HCT116 (cell line): ENCODE measurements around the gene TUBB6. TPM values are rescaled to one million over a fixed set of nuclear protein-coding genes. Genes with fewer than 3 reads are reported as not detected.

Experiments used
- ATAC-seq: fragments of 200-7000 bp; cut with Tn5 transposase; 2 replicates; pipeline ENCODE4 v1.9.1; 2020; ENCODE audit warnings: mild to moderate bottlenecking, moderate library complexity
- BruUV-seq: library from RNA; stranded (reverse); fragments of 400-500 nt; replicated peaks from 2 replicates; lab custom pipeline; 2021; lab: Mats Ljungman, UMichigan
- CTCF ChIA-PET: fragments of 300-600 bp; sonication (Branson Sonifier 250); formaldehyde crosslinking; loops from one replicate; lab custom pipeline; 2021; ENCODE audit warnings: antibody characterized with exemption; lab: Charles Lee
- POLR2A ChIA-PET: fragments of 300-600, 350-600 bp; sonication (Branson Sonifier 250); formaldehyde crosslinking; loops from one replicate; lab custom pipeline; 2021; ENCODE audit warnings: antibody characterized with exemption; lab: Charles Lee
- RAD21 ChIA-PET, 2 experiments: fragments of 300-600 bp; sonication (Branson Sonifier 250); formaldehyde crosslinking; loops; one replicate each; lab custom pipeline; 2023; ENCODE audit warnings: low total read pairs in 2 of 2; ENCODE audit not compliant: uncharacterized antibody in 2 of 2, unreplicated experiment in 2 of 2, low non-redundant PET in 1 of 2; lab: Charles Lee
- DNase-seq: peaks from one replicate; pipeline ENCODE4 v3.0.0-alpha.2; 2010; ENCODE audit warnings: low read depth, low spot score
- H2AFZ ChIP-seq: fragments of 200-600 bp; shearing (Covaris generic), sonication (generic); 2 replicates; pipeline ENCODE4 v1.6.1; 2017; ENCODE audit warnings: low read depth, mixed run types, mixed read lengths, antibody characterized with exemption, low read length; ENCODE audit not compliant: poor library complexity, severe bottlenecking
- H3K27ac ChIP-seq: 2 replicates; pipeline ENCODE4 v1.5.1; 2012; ENCODE audit warnings: low read depth, low read length
- H3K27me3 ChIP-seq: fragments of 200-600 bp; sonication (generic); 2 replicates; pipeline ENCODE4 v1.6.1; 2016; ENCODE audit warnings: mixed run types, low read length, mixed read lengths; ENCODE audit not compliant: insufficient read depth
- H3K36me3 ChIP-seq, 2 experiments: fragments of 200-500 bp in 1 of 2; fragments of 200-600 bp in 1 of 2; sonication (Bioruptor generic) in 1 of 2; sonication (generic) in 1 of 2; 2 replicates each; pipeline versions ENCODE4 v1.5.1 to v1.6.1; 2014 to 2016; ENCODE audit warnings: low read length in 2 of 2, inconsistent platforms in 1 of 2, mixed read lengths in 1 of 2, mixed run types in 1 of 2; ENCODE audit not compliant: insufficient read depth in 2 of 2, control insufficient read depth in 1 of 2
- H3K4me1 ChIP-seq, 2 experiments: fragments of 200-600 bp in 1 of 2; sonication (generic) in 1 of 2; 2 replicates each; pipeline versions ENCODE4 v1.5.1 to v1.6.1; 2012 to 2017; ENCODE audit warnings: low read length in 2 of 2, inconsistent platforms in 1 of 2, mild to moderate bottlenecking in 1 of 2, mixed read lengths in 1 of 2, mixed run types in 1 of 2, moderate library complexity in 1 of 2; ENCODE audit not compliant: insufficient read depth in 2 of 2, control insufficient read depth in 1 of 2
- H3K4me2 ChIP-seq: fragments of 200-600 bp; sonication (generic); 2 replicates; pipeline ENCODE4 v1.6.1; 2017; ENCODE audit warnings: mixed run types, low read length, mixed read lengths
- H3K4me3 ChIP-seq, 2 experiments: fragments of 200-600 bp in 1 of 2; sonication (generic) in 1 of 2; replicated peaks in 1 of 2; 2 replicates each; pipeline ENCODE4 v1.5.1; 2011 to 2016; ENCODE audit warnings: low read length in 2 of 2, control low read depth in 1 of 2, low read depth in 1 of 2, mild to moderate bottlenecking in 1 of 2, mixed read lengths in 1 of 2, mixed run types in 1 of 2
- H3K79me2 ChIP-seq: fragments of 200-600 bp; sonication (generic); 2 replicates; pipeline ENCODE4 v1.6.1; 2017; ENCODE audit warnings: mild to moderate bottlenecking, mixed run types, low read length, moderate library complexity, mixed read lengths; ENCODE audit not compliant: insufficient read depth
- H3K9ac ChIP-seq: fragments of 200-600 bp; sonication (generic); 2 replicates; pipeline ENCODE4 v1.6.1; 2016; ENCODE audit warnings: low read length, mixed read lengths
- H3K9me2 ChIP-seq: fragments of 200-600 bp; sonication (generic), shearing (Covaris generic); 2 replicates; pipeline ENCODE4 v1.6.1; 2017; ENCODE audit warnings: mixed run types, mild to moderate bottlenecking, moderate library complexity; ENCODE audit not compliant: insufficient read depth
- H3K9me3 ChIP-seq, 2 experiments: fragments of 200-500 bp in 1 of 2; fragments of 200-600 bp in 1 of 2; sonication (Bioruptor generic) in 1 of 2; sonication (generic) in 1 of 2; 2 replicates each; pipeline ENCODE4 v1.6.1; 2014 to 2017; ENCODE audit warnings: low read length in 2 of 2, mixed read lengths in 2 of 2, inconsistent platforms in 1 of 2, low read depth in 1 of 2, mild to moderate bottlenecking in 1 of 2, mixed run types in 1 of 2, moderate library complexity in 1 of 2; ENCODE audit not compliant: control insufficient read depth in 1 of 2, insufficient read depth in 1 of 2
- H4K20me1 ChIP-seq: fragments of 200-600 bp; sonication (generic), shearing (Covaris generic); 2 replicates; pipeline ENCODE4 v1.6.1; 2017; ENCODE audit warnings: mixed run types, mild to moderate bottlenecking, moderate library complexity; ENCODE audit not compliant: insufficient read depth
- EZH2phosphoT487 ChIP-seq: fragments of 200-600 bp; IDR thresholded peaks from 2 replicates; pipeline ENCODE4 v1.6.1; 2018; ENCODE audit warnings: antibody characterized with exemption, borderline replicate concordance
- JUND ChIP-seq: IDR thresholded peaks from 2 replicates; pipeline ENCODE4 v1.6.1; 2012
- intact Hi-C: fragments of 100-400 bp; cut with micrococcal nuclease; formaldehyde crosslinking; loops from 2 replicates; pipeline ENCODE4 v1.10.0; 2022
- total RNA-seq: library from RNA; stranded (reverse); gene quantifications from one replicate; pipeline ENCODE4 v1.2.1, GENCODE V29; 2021; ENCODE audit not compliant: unreplicated experiment
- TF ChIP-seq, protein P1 (sequence below), 3 experiments: fragments of 200-600 bp in 1 of 3; sonication (generic) in 1 of 3; IDR thresholded peaks in 2 of 3; conservative IDR thresholded peaks in 1 of 3; 2 replicates each; pipeline ENCODE4 v1.5.1; 2012 to 2017; ENCODE audit warnings: low read depth in 2 of 3, low read length in 2 of 3, antibody characterized with exemption in 1 of 3, borderline replicate concordance in 1 of 3, control low read depth in 1 of 3, mild to moderate bottlenecking in 1 of 3, mixed read lengths in 1 of 3, mixed run types in 1 of 3, moderate library complexity in 1 of 3; ENCODE audit not compliant: insufficient read depth in 1 of 3
- TF ChIP-seq, protein P2 (sequence below): IDR thresholded peaks from 2 replicates; pipeline ENCODE4 v1.6.1; 2012
- TF ChIP-seq, protein P3 (sequence below): IDR thresholded peaks from 2 replicates; pipeline ENCODE4 v1.6.1; 2012

TUBB6 gene
- total RNA-seq, 1 experiment from 2014 or later, result 87.4 TPM

DNA sequence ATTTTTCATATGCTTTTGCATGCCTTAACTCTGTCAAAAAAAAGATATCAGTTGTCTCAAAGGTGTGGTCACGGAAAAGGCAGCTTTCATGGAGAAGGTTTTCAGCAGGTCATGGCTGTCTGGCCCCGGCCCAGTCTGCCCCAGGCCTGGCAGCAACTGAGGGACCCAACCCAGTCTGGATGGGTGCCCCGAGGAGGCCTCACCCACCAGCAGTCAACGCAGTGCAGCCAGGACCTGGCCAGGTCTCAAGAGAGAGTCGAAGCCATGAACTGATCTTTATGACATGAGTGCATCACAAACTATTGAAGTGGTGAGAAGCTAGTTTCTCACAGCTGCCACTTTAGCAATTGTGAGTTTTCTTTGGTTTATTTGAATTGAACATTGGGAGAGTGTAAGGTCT, 7.9 kb downstream of the TUBB6 start:
- H3K4me2 ChIP-seq, result no peak overlapping the region
- peaks cover 25 to 60% of the 10 kb centered on the region in 2 experiments for H3K36me3 ChIP-seq
- POLR2A ChIA-PET, result no interaction called here

DNA sequence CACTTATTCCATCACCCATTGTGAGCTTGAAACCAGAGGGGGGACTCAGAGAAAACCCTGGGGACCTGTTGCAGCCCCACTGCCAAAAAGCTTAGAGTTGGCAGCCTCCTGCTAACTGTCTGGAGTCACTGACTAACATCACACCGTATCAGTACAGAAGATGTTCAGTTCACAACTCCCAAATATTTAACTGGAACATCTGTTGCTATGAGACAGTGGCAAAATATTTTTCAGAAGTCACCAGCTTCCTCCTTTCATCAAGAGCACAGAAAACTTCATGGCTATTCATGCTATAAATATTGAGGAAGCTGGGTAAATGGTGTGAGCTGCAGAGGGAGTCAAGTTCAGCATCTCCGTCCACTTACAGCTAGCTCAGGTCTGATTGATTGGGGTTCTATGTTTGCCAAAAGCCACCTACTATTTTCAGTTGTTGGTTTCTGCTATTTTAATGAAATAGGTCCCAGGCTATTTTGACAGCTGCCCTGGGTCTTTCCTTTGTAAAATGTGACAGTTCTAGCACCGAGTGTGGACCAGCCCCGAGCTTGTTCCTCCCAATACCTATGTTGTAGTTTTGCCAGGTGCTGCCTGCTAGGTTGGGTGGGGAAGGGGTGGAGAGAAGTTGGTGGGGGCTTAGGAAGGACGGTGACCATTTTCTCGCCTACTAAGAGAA, 9.8 kb downstream of the TUBB6 start:
- ATAC-seq (no peak), DNase-seq (no peak)
- TF ChIP-seq, protein P1, sequence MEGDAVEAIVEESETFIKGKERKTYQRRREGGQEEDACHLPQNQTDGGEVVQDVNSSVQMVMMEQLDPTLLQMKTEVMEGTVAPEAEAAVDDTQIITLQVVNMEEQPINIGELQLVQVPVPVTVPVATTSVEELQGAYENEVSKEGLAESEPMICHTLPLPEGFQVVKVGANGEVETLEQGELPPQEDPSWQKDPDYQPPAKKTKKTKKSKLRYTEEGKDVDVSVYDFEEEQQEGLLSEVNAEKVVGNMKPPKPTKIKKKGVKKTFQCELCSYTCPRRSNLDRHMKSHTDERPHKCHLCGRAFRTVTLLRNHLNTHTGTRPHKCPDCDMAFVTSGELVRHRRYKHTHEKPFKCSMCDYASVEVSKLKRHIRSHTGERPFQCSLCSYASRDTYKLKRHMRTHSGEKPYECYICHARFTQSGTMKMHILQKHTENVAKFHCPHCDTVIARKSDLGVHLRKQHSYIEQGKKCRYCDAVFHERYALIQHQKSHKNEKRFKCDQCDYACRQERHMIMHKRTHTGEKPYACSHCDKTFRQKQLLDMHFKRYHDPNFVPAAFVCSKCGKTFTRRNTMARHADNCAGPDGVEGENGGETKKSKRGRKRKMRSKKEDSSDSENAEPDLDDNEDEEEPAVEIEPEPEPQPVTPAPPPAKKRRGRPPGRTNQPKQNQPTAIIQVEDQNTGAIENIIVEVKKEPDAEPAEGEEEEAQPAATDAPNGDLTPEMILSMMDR (IDR thresholded peaks at IDR 0.05 in 2 of 3, conservative IDR thresholded peaks at IDR 0.05 in 1 of 3; ENCODE audit: borderline replicate concordance in 1 of 3, insufficient read depth in 1 of 3, low read depth in 2 of 3, low read length in 2 of 3), result no peak
- Histone ChIP-seq H2AFZ (no peak overlapping the region), H3K36me3 (peaks cover 18 to 54% of the 10 kb centered on the region in 2 experiments; a peak in 3 of 4 replicates), H3K4me2 (no peak overlapping the region), H3K9ac (no peak overlapping the region), H3K4me3 (no peak overlapping the region), H3K9me2 (no peaks in the 10 kb centered on the region), H3K27me3 (no peaks in the 10 kb centered on the region), H4K20me1 (peaks cover 5% of the 10 kb centered on the region; the same call in 1 of the 2 replicates), H3K4me1 (no peaks in the 10 kb centered on the region), H3K9me3 (no peaks in the 10 kb centered on the region), H3K79me2 (peaks cover 89% of the 10 kb centered on the region), H3K27ac (no peak overlapping the region)
- BruUV-seq, result no TSS peak
- CTCF ChIA-PET, result interaction anchor here (0.8 to 2.7 kb wide), 3 partner anchors 10 to 45 kb away, joined by 3 to 17 read pairs (median 3); no protein-coding TSS in a partner anchor
- RAD21 ChIA-PET, result interaction anchor here in 1 of 2 experiments (0.6 kb wide), 1 partner anchor 58 kb away, joined by 6 read pairs; no protein-coding TSS in a partner anchor
- intact Hi-C loops, result no loop called here
- POLR2A ChIA-PET, result no interaction called here

More for the DNA sequence above, 7.9 kb downstream of the TUBB6 start:
- intact Hi-C loops, result no loop called here
- TF ChIP-seq, protein P2, sequence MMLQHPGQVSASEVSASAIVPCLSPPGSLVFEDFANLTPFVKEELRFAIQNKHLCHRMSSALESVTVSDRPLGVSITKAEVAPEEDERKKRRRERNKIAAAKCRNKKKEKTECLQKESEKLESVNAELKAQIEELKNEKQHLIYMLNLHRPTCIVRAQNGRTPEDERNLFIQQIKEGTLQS, result no peak
- TF ChIP-seq JUND (no peak), EZH2phosphoT487 (no peak)
- TF ChIP-seq, protein P3, sequence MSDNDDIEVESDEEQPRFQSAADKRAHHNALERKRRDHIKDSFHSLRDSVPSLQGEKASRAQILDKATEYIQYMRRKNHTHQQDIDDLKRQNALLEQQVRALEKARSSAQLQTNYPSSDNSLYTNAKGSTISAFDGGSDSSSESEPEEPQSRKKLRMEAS, result no peak
- H3K9ac ChIP-seq, result no peak overlapping the region
- no TSS peak for BruUV-seq
- CTCF ChIA-PET, result interaction anchor here (4.5 kb wide), 1 partner anchor 13 kb away, joined by 29 read pairs; no protein-coding TSS in a partner anchor
- peaks cover 0 to 5% of the 10 kb centered on the region in 2 experiments; a peak in 1 of 4 replicates for H3K9me3 ChIP-seq
- H3K27ac ChIP-seq, result no peak overlapping the region
- no peaks in the 10 kb centered on the region for H3K4me1 ChIP-seq
- H3K79me2 ChIP-seq, result peaks cover 86% of the 10 kb centered on the region
- H3K4me3 ChIP-seq, result no peak overlapping the region
- H3K9me2 ChIP-seq, result no peaks in the 10 kb centered on the region
- peaks cover 5% of the 10 kb centered on the region; the same call in 1 of the 2 replicates for H4K20me1 ChIP-seq
- RAD21 ChIA-PET, result no interaction called here
- no peak overlapping the region for H2AFZ ChIP-seq
- no peak for DNase-seq
- no peaks in the 10 kb centered on the region for H3K27me3 ChIP-seq
- no peak for ATAC-seq
